ENCODE measurements around the gene SLAMF1.
"Not testable (repeated sequence)": the region's sequence is repeated elsewhere in the genome, so short reads cannot be mapped to it uniquely, and the experiment has no call there.

The SLAMF1 gene

GRCh38 chr1:160597705-160598104 is 49.1 kb downstream of the SLAMF1 start:
- DNase-seq (ENCODE audit: low read depth) = no peak

- no peak for DNase-seq (ENCODE audit: low read depth)
These were observed 49.8 kb downstream of the SLAMF1 start for GRCh38 chr1:160597051-160597450.

DNA sequence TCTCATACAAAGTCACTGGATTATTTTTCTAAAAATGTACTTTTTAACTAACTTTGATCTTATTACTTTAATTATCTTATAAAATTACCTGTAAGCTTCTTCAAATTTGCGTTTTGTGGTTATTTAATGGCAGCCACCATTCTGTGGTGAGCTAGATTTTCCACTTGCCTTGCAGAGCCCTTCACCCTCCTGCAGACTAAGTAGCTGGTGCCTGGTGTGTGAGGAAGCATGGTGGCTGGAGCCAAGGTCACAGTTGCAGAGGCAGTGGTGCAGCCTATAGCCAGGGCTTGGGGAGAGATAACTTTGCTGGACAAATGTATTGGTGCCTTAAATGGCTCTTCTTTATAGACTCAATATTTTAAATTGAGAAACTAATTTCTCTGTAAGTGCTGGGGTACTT is 56.4 kb downstream of the SLAMF1 start:
- DNase-seq (ENCODE audit: low read depth) = no peak

- DNase-seq (ENCODE audit: low read depth) = no peak
These were observed 58.4 kb downstream of the SLAMF1 start for GRCh38 chr1:160588468-160588867.

GRCh38 chr1:160584784-160585183 is 62.1 kb downstream of the SLAMF1 start:
- DNase-seq (ENCODE audit: low read depth) = no peak

DNA sequence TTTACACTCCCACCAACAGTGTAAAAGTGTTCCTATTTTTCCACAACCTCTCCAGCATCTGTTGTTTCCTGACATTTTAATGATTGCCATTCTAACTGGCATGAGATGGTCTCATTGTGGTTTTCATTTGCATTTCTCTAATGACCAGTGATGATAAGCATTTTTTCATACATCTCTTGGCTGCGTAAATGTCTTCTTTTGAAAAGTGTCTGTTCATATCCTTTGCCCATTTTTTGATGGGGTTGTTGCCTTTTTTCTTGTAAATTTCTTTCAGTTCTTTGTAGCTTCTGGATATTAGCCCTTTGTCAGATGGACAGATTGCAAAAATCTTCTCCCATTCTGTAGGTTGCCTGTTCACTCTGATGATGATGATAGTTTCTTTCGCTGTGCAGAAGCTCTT is 63.9 kb downstream of the SLAMF1 start:
- not testable (repeated sequence) for DNase-seq (ENCODE audit: low read depth)

GRCh38 chr1:160581961-160582360 is 64.9 kb downstream of the SLAMF1 start:
- DNase-seq (ENCODE audit: low read depth) = no peak

GRCh38 chr1:160580221-160580812 is 66.5 kb downstream of the SLAMF1 start:
- DNase-seq (ENCODE audit: low read depth) = no peak

DNA sequence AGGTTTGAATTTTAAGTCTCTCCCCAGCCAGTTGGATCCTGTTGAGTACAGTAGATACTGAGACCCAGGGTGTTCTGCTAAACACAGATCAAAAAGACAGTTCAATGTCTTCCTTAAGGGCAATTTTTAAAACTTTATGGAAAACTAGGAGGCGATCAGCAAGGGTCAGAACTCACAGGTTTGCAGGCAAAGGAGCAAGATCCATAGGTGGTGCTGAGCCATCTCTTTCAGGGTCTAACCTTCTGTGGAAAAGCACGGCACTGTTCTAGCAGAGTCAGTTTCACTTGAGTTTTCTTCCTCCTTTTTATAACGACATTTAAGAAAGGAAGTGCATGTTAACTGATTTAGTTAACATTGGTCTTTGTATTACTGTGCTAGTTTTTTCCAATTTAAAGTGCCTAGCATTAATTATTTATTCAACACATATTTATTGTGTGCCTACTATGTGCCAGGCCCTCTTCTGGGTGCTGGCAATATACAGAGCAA is 67.6 kb downstream of the SLAMF1 start, which contains the start of gene CD84:
TSS of gene CD84 (minus strand) at position 281 of the 486 bp plus-strand sequence. CDS start at position 222, 59 bp downstream.
- no peak for DNase-seq (ENCODE audit: low read depth)

GRCh38 chr1:160578525-160579191 is 68.2 kb downstream of the SLAMF1 start:
- no peak for DNase-seq (ENCODE audit: low read depth)

- DNase-seq (ENCODE audit: low read depth) = peak; percentile 27
These were observed 68.7 kb downstream of the SLAMF1 start for GRCh38 chr1:160578175-160578524.

DNA sequence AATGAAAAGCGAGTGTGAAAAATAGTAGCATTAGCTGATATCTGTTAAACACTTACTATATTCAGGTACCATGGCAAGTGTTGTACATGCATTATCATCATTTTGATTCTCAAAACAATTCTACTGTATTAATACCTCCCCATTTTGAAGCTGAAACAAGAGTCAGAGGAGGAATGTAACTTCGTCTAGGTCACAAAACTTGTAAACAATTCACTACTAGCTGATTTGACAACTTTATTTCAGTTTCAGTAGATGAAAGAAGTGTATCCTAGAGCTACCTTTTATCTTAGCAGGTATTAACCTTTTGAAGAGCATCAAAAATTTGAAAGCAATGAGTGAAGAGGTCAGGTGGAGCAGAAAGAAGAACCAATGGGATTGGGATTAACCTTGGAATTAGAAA is 69.2 kb downstream of the SLAMF1 start:
- no peak for DNase-seq (ENCODE audit: low read depth)

GRCh38 chr1:160576884-160577283 is 70.0 kb downstream of the SLAMF1 start:
- DNase-seq (ENCODE audit: low read depth) = no peak

DNA sequence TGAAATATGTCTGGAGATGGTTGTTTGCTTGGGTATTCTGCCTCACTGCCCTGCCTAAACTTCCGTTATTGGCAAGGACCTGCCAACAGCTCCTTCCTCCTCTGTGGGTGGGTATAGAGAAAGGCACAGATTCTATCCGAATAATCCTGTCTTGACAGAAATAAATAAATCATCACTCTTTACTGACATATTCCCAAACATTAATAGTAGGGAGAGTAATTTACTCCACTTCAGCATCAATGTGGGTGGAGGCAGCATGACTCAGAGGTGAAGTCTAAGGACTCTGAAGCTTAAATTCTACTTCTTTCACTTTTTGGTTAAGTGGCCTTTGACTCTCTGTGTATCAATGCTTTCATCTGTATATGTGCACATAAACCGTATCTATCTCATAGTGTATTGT is 70.5 kb downstream of the SLAMF1 start:
- DNase-seq (ENCODE audit: low read depth) = no peak

- no peak for DNase-seq (ENCODE audit: low read depth)
These were observed 71.7 kb downstream of the SLAMF1 start for GRCh38 chr1:160575112-160575664.

- no peak for DNase-seq (ENCODE audit: low read depth)
These were observed 76.0 kb downstream of the SLAMF1 start for GRCh38 chr1:160570840-160571239.

DNA sequence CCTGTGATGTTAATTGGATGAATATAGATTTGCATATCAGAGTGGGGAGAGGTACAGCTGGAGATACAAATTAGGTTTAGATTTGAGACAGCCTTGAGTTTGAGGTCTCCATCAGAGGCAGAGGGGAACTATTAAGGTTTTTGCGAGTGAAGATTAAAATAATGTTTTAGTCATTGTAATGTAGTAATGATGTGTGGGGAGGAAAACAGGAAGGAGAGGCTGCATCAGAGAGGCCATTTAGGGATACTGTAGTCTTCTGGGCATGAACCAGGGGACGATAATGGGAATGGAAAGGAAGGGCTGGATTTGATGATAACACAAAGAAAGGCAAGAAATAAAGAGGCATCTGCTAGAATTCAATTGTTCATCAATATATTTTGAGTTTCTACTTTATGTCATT is 77.0 kb downstream of the SLAMF1 start:
- DNase-seq (ENCODE audit: low read depth) = no peak

DNA sequence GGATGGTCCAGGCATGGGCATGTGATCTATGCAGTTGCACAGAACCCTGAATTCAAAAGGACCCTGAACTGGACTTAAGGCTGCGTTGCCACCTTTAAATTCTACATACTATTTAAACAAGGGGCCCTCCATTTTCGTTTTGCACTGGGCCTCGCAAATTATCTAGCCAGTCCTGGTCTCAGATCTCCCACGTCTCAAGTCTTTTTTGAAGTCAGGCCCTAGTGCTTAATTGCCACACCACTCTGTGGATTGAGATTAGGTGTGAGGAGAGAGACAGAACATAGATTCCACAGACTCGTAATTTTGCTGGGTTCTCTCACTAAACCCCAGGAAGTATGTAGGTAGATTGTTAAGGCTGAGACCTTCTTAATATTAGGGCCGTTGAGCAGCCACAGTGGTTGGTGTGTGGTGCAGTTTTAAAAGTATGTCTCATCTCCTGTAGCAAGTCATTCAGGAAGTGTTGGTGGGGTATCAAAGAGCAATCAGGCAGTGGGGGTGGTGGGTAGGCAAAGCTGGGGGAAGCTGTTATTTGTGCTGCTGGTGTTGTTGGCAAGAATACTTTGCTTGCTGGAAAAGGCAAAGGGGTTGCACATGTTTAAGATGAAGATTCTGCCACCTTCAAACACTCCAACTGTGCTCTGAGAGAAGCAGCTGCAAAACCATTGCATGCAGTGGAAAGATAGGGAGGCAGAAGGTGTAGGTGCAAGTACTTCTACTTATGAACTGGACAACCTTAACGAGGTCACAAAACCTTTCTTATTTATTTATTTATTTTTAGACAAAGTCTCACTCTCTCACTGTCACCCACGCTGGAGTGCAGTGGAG is 78.8 kb downstream of the SLAMF1 start:
- peak; percentile 69 for DNase-seq (ENCODE audit: low read depth)

GRCh38 chr1:160567341-160567740 is 79.5 kb downstream of the SLAMF1 start:
- no peak for DNase-seq (ENCODE audit: low read depth)

DNA sequence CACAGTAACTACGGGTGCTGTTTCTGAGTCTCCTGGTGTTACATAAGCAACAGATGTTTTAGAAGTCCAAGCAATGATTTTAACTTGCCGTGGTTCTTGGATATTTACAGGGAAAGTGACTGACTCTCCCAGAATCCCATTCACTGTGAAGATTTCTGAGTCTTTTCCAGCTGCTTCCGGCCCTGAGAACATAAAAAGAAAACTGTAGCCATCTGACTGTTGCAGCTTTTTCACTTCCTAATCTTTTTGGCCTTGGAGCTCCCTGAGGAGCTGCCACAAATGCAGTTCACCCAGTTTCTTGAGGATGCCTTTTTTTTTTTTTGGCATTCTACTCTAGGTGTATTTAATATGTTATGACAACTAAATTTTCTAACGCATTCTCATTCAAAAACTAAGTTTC is 81.3 kb downstream of the SLAMF1 start:
- no peak for DNase-seq (ENCODE audit: low read depth)

DNA sequence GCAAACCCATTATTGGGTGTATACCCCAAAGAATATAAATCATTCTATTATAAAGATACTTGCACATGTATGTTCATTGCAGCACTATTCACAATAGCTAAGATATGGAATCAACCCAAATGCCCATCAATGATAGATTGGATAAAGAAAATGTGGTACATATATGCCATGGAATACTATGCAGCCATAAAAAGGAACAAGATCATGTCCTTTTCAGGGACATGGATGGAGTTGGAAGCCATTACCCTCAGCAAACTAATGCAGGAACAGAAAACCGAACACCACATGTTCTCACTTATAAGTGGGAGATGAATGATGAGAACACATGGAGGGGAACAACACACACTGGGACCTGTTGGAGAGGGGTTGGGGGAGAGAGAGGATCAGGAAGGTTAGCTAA is 83.6 kb downstream of the SLAMF1 start:
- not testable (repeated sequence) for DNase-seq (ENCODE audit: low read depth)

- not testable (repeated sequence) for DNase-seq (ENCODE audit: low read depth)
These were observed 84.1 kb downstream of the SLAMF1 start for GRCh38 chr1:160562745-160563144.

GRCh38 chr1:160560806-160561205 is 86.0 kb downstream of the SLAMF1 start:
- no peak for DNase-seq (ENCODE audit: low read depth)
